Prostate gland (tissue), 2 donors: Measurements from ENCODE around the gene CMPK1.

ENCODE experiments used
- CTCF ChIP-seq, 4 experiments: fragments of 200-600 bp in 2 of 4; fragments of 450-650 bp in 2 of 4; sonication (generic) in 2 of 4; IDR thresholded peaks; 1 replicate in 3 of 4; 2 replicates in 1 of 4; pipeline ENCODE4 v1.5.1; 2016 to 2019; ENCODE audit warnings: antibody characterized with exemption in 4 of 4, mild to moderate bottlenecking in 2 of 4, moderate library complexity in 2 of 4
- POLR2A ChIP-seq: fragments of 450-650 bp; IDR thresholded peaks from one replicate; pipeline ENCODE4 v1.6.1; 2016; ENCODE audit warnings: antibody characterized with exemption, mild to moderate bottlenecking
- POLR2AphosphoS5 ChIP-seq: sonication (generic); formaldehyde crosslinking; IDR thresholded peaks from one replicate; pipeline ENCODE4 v1.6.1; 2017; ENCODE audit warnings: antibody characterized with exemption

GRCh38 chr1:47380699-47381098 is 47.1 kb downstream of the CMPK1 start:
- no peak for TF ChIP-seq CTCF (IDR thresholded peaks at IDR 0.05)
- TF ChIP-seq POLR2AphosphoS5, result peak; percentile 82
- no peak for TF ChIP-seq POLR2A
